SJCRH30 (cell line): ENCODE results near the gene NEURL2. TPM values are rescaled to one million over a fixed set of nuclear protein-coding genes. Genes with fewer than 3 reads are reported as not detected.
"Not testable (repeated sequence)": the region's sequence is repeated elsewhere in the genome, so short reads cannot be mapped to it uniquely, and the experiment has no call there.

ENCODE experiments used
- DNase-seq, 2 experiments: peaks; one replicate each; pipeline ENCODE4 v3.0.0-alpha.2; 2015 to 2020
- H3K27ac ChIP-seq: fragments of 250-450 bp; sonication (Bioruptor Pico); 2 replicates; pipeline ENCODE4 v1.5.1; 2020; ENCODE audit warnings: mild to moderate bottlenecking, moderate library complexity
- H3K27me3 ChIP-seq: fragments of 250-450 bp; sonication (Bioruptor Pico); 2 replicates; pipeline ENCODE4 v1.5.1; 2020; ENCODE audit warnings: mild to moderate bottlenecking, moderate library complexity
- H3K36me3 ChIP-seq: fragments of 250-450 bp; sonication (Bioruptor Pico); 2 replicates; pipeline ENCODE4 v1.5.1; 2020; ENCODE audit warnings: mild to moderate bottlenecking, moderate library complexity
- H3K4me1 ChIP-seq: fragments of 250-450 bp; sonication (Bioruptor Pico); 2 replicates; pipeline ENCODE4 v1.5.1; 2020; ENCODE audit warnings: mild to moderate bottlenecking, moderate library complexity
- H3K4me3 ChIP-seq: fragments of 250-450 bp; sonication (Bioruptor Pico); 2 replicates; pipeline ENCODE4 v1.5.1; 2020; ENCODE audit warnings: mild to moderate bottlenecking, moderate library complexity
- H3K9me3 ChIP-seq: fragments of 250-450 bp; sonication (Bioruptor Pico); replicated peaks from 2 replicates; pipeline ENCODE4 v1.5.1; 2020; ENCODE audit warnings: mild to moderate bottlenecking, moderate library complexity
- total RNA-seq: library from RNA; depleted of rRNA; stranded (reverse); fragments of >200 nt; shearing (Covaris generic); gene quantifications from 2 replicates; pipeline ENCODE4 v1.2.3, GENCODE V29; 2014

NEURL2 gene
- total RNA-seq, 1 experiment from 2014 or later = 6.7 TPM

GRCh38 chr20:45910670-45911485 lies 19.9 kb upstream of the NEURL2 start:
- peak overlapping the region; percentile 58 for H3K4me3 ChIP-seq
- H3K27ac ChIP-seq = no peak overlapping the region
- no peaks in the 10 kb centered on the region for H3K36me3 ChIP-seq
- DNase-seq = peak; percentile 92 to 95
- H3K9me3 ChIP-seq = no peaks in the 10 kb centered on the region
- H3K27me3 ChIP-seq = no peaks in the 10 kb centered on the region
- H3K4me1 ChIP-seq = peaks cover 8% of the 10 kb centered on the region

- no peak for DNase-seq
- Histone ChIP-seq H3K36me3 (no peaks in the 10 kb centered on the region), H3K27me3 (no peaks in the 10 kb centered on the region), H3K27ac (no peak overlapping the region), H3K4me1 (peaks cover 9% of the 10 kb centered on the region), H3K4me3 (no peak overlapping the region), H3K9me3 (no peaks in the 10 kb centered on the region)
Observed at GRCh38 chr20:45909817-45910669, 19.0 kb upstream of the NEURL2 start.

GRCh38 chr20:45909336-45909808 lies 18.4 kb upstream of the NEURL2 start:
- Histone ChIP-seq H3K4me3 (no peak overlapping the region), H3K27me3 (no peaks in the 10 kb centered on the region), H3K36me3 (no peaks in the 10 kb centered on the region), H3K4me1 (peaks cover 12% of the 10 kb centered on the region), H3K9me3 (no peaks in the 10 kb centered on the region), H3K27ac (no peak overlapping the region)
- no peak for DNase-seq

- Histone ChIP-seq H3K9me3 (no peaks in the 10 kb centered on the region), H3K4me1 (peaks cover 12% of the 10 kb centered on the region), H3K27ac (no peak overlapping the region), H3K27me3 (no peaks in the 10 kb centered on the region), H3K4me3 (no peak overlapping the region), H3K36me3 (no peaks in the 10 kb centered on the region)
- no peak for DNase-seq
Observed at GRCh38 chr20:45908084-45908483, 17.1 kb upstream of the NEURL2 start.

- no peaks in the 10 kb centered on the region for H3K36me3 ChIP-seq
- no peak overlapping the region for H3K27ac ChIP-seq
- peaks cover 13% of the 10 kb centered on the region for H3K4me1 ChIP-seq
- H3K4me3 ChIP-seq = no peak overlapping the region
- H3K9me3 ChIP-seq = no peaks in the 10 kb centered on the region
- no peaks in the 10 kb centered on the region for H3K27me3 ChIP-seq
- DNase-seq = no peak
Observed at GRCh38 chr20:45907219-45907948, 16.4 kb upstream of the NEURL2 start.

GRCh38 chr20:45905505-45906079 lies 14.6 kb upstream of the NEURL2 start:
- H3K4me1 ChIP-seq = peaks cover 10% of the 10 kb centered on the region; the same call in 1 of the 2 replicates
- H3K27ac ChIP-seq = no peak overlapping the region
- DNase-seq = no peak
- peaks cover 8% of the 10 kb centered on the region; the same call in 1 of the 2 replicates for H3K36me3 ChIP-seq
- no peaks in the 10 kb centered on the region for H3K27me3 ChIP-seq
- H3K4me3 ChIP-seq = no peak overlapping the region
- no peaks in the 10 kb centered on the region for H3K9me3 ChIP-seq

- DNase-seq = peak; percentile 47 to 51
Observed at GRCh38 chr20:45904583-45905504, 13.8 kb upstream of the NEURL2 start.

GRCh38 chr20:45902199-45902701 lies 11.2 kb upstream of the NEURL2 start:
- no peak for DNase-seq
- Histone ChIP-seq H3K27me3 (no peaks in the 10 kb centered on the region), H3K4me3 (no peak overlapping the region), H3K4me1 (peaks cover 10% of the 10 kb centered on the region; the same call in 1 of the 2 replicates), H3K9me3 (no peaks in the 10 kb centered on the region), H3K27ac (no peak overlapping the region), H3K36me3 (peaks cover 16% of the 10 kb centered on the region)

More at GRCh38 chr20:45904583-45905504, 13.8 kb upstream of the NEURL2 start:
- peaks cover 13% of the 10 kb centered on the region; the same call in 1 of the 2 replicates for H3K36me3 ChIP-seq
- no peak overlapping the region for H3K27ac ChIP-seq
- no peaks in the 10 kb centered on the region for H3K9me3 ChIP-seq
- no peak overlapping the region for H3K4me3 ChIP-seq
- H3K4me1 ChIP-seq = peaks cover 10% of the 10 kb centered on the region; the same call in 1 of the 2 replicates
- H3K27me3 ChIP-seq = no peaks in the 10 kb centered on the region

- DNase-seq, H3K27me3 ChIP-seq, H3K4me3 ChIP-seq, H3K4me1 ChIP-seq, H3K27ac ChIP-seq, H3K9me3 ChIP-seq: not testable (repeated sequence)
- peaks cover 24% of the 10 kb centered on the region for H3K36me3 ChIP-seq
Observed at GRCh38 chr20:45901332-45901731, 10.3 kb upstream of the NEURL2 start.

- peaks cover 20% of the 10 kb centered on the region for H3K4me1 ChIP-seq
- H3K27ac ChIP-seq = no peak overlapping the region
- no peaks in the 10 kb centered on the region for H3K27me3 ChIP-seq
- no peak overlapping the region for H3K4me3 ChIP-seq
- H3K36me3 ChIP-seq = peaks cover 35% of the 10 kb centered on the region
- DNase-seq = no peak
- no peaks in the 10 kb centered on the region for H3K9me3 ChIP-seq
Observed at GRCh38 chr20:45899046-45899835, 8.2 kb upstream of the NEURL2 start.

- Histone ChIP-seq H3K36me3 (peaks cover 38% of the 10 kb centered on the region), H3K9me3 (no peaks in the 10 kb centered on the region), H3K27ac (no peak overlapping the region), H3K4me1 (peaks cover 29% of the 10 kb centered on the region), H3K27me3 (no peaks in the 10 kb centered on the region), H3K4me3 (no peak overlapping the region)
- no peak for DNase-seq
Observed at GRCh38 chr20:45898285-45898684, 7.3 kb upstream of the NEURL2 start.

GRCh38 chr20:45897692-45898091 lies 6.7 kb upstream of the NEURL2 start:
- peaks cover 35% of the 10 kb centered on the region for H3K4me1 ChIP-seq
- no peaks in the 10 kb centered on the region for H3K27me3 ChIP-seq
- peaks cover 38% of the 10 kb centered on the region for H3K36me3 ChIP-seq
- no peak for DNase-seq
- no peak overlapping the region for H3K27ac ChIP-seq
- no peaks in the 10 kb centered on the region for H3K9me3 ChIP-seq
- no peak overlapping the region for H3K4me3 ChIP-seq

GRCh38 chr20:45897289-45897688 lies 6.3 kb upstream of the NEURL2 start:
- H3K4me3 ChIP-seq = no peak overlapping the region
- H3K27ac ChIP-seq = no peak overlapping the region
- H3K4me1 ChIP-seq = peaks cover 32% of the 10 kb centered on the region
- DNase-seq = no peak
- peaks cover 38% of the 10 kb centered on the region for H3K36me3 ChIP-seq
- no peaks in the 10 kb centered on the region for H3K27me3 ChIP-seq
- H3K9me3 ChIP-seq = no peaks in the 10 kb centered on the region
